Fibroblast of lung (primary cell): ENCODE results near the gene TANC1. TPM values are rescaled to one million over a fixed set of nuclear protein-coding genes. Genes with fewer than 3 reads are reported as not detected.

Source experiments
- DNase-seq, 2 donors: peaks; one replicate each; pipeline versions ENCODE4 v3.0.0 to v3.0.0-alpha.2; 2010; ENCODE audit warnings: low read depth in 2 of 2
- H2AFZ ChIP-seq: 2 replicates; pipeline ENCODE4 v1.5.1; 2012; ENCODE audit warnings: low read length, control low read depth, inconsistent platforms
- H3K27ac ChIP-seq: 2 replicates; pipeline ENCODE4 v1.5.1; 2011; ENCODE audit warnings: low read length, control low read depth; ENCODE audit not compliant: insufficient read depth
- H3K27me3 ChIP-seq: 2 replicates; pipeline ENCODE4 v1.5.1; 2011; ENCODE audit warnings: mild to moderate bottlenecking, low read length; ENCODE audit not compliant: control insufficient read depth, insufficient read depth
- H3K36me3 ChIP-seq: 2 replicates; pipeline ENCODE4 v1.5.1; 2011; ENCODE audit warnings: low read length; ENCODE audit not compliant: control insufficient read depth, insufficient read depth
- H3K4me1 ChIP-seq: 2 replicates; pipeline ENCODE4 v1.5.1; 2011; ENCODE audit warnings: low read length; ENCODE audit not compliant: control insufficient read depth, insufficient read depth; ENCODE audit errors: extremely low read depth
- H3K4me2 ChIP-seq: 2 replicates; pipeline ENCODE4 v1.5.1; 2011; ENCODE audit warnings: low read length, control low read depth; ENCODE audit not compliant: insufficient read depth; ENCODE audit errors: extremely low read depth
- H3K4me3 ChIP-seq, 4 experiments: fragments of 200-600 bp in 1 of 4; sonication (generic) in 1 of 4; replicated peaks in 1 of 4; 2 replicates each; pipeline ENCODE4 v1.5.1; 2011 to 2016; ENCODE audit warnings: low read length in 4 of 4, low read depth in 3 of 4, mild to moderate bottlenecking in 3 of 4, control low read depth in 2 of 4, inconsistent platforms in 1 of 4, mixed read lengths in 1 of 4; ENCODE audit not compliant: insufficient read depth in 1 of 4; ENCODE audit errors: control extremely low read depth in 1 of 4
- H3K79me2 ChIP-seq: 2 replicates; pipeline ENCODE4 v1.5.1; 2012; ENCODE audit warnings: mild to moderate bottlenecking, low read length, inconsistent platforms; ENCODE audit not compliant: control insufficient read depth, insufficient read depth
- H3K9ac ChIP-seq: 2 replicates; pipeline ENCODE4 v1.5.1; 2011; ENCODE audit warnings: mild to moderate bottlenecking, low read length, control low read depth; ENCODE audit not compliant: insufficient read depth
- H3K9me3 ChIP-seq: 2 replicates; pipeline ENCODE4 v1.5.1; 2012; ENCODE audit warnings: low read depth, low read length; ENCODE audit not compliant: control insufficient read depth, insufficient read depth
- H4K20me1 ChIP-seq: 2 replicates; pipeline ENCODE4 v1.5.1; 2011; ENCODE audit warnings: low read length; ENCODE audit not compliant: control insufficient read depth, insufficient read depth; ENCODE audit errors: extremely low read depth
- EZH2 ChIP-seq: IDR thresholded peaks from 2 replicates; pipeline ENCODE4 v1.5.1; 2012; ENCODE audit warnings: low read length, control low read depth, mild to moderate bottlenecking; ENCODE audit errors: missing control alignments
- polyA plus RNA-seq, 2 donors: library from polyadenylated mRNA; depleted of rRNA in 1 of 2; stranded (reverse) in 1 of 2; unstranded in 1 of 2; fragments of >200 nt; gene quantifications; 2 replicates each; pipeline ENCODE4 v1.2.1, GENCODE V29; 2011 to 2012; ENCODE audit warnings: missing spikeins in 1 of 2
- total RNA-seq: library from RNA; depleted of rRNA; stranded (reverse); fragments of >200 nt; gene quantifications from 2 replicates; pipeline ENCODE4 v1.2.1, GENCODE V29; 2014
- TF ChIP-seq, protein P1 (sequence below), 2 donors: IDR thresholded peaks in 1 of 2; conservative IDR thresholded peaks in 1 of 2; 1 replicate in 1 of 2; 2 replicates in 1 of 2; pipeline ENCODE4 v1.5.1; 2011 to 2012; ENCODE audit warnings: low read length in 2 of 2, control low read depth in 1 of 2, inconsistent platforms in 1 of 2, low read depth in 1 of 2, mild to moderate bottlenecking in 1 of 2

TANC1 gene
- total and polyA plus RNA-seq, 2 donors (not counting 1 experiment from before 2014, with no cell fraction given): 32.7 to 41.9 TPM

DNA sequence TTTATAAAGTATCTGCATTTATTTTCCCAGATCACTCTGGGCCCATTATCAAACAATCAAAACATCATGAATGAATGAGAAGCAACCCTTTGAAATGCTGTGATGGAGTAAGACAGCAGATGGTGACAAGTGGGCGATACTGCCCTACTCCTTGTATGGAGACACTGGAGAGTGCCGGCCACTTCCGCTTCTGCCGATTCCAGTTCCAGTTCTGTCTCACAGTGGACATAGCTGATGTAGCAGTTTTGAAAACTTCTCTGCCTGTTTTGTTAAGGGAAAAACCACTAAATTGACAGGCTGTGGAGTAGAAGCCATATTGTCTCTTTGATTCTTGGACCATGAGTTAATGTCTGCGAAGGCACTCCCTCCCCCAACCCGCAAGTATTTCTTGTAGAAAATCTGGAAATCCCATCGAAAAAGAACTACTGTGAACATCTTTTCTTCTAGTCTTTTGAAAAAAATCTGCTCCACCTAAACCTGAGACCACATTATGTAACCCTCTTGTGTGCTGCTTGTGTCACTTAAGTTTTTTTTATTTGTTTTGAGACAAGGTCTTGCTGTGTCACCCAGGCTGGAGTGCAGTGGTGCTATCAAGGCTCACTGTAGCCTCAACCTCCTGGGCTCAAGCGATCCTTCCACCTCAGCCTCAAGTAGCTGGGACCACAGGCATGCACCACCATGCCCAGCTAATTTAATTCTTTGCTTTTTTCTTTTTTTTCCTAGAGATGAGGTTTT is 133.5 kb downstream of the TANC1 start:
- H3K27me3 ChIP-seq: no peaks in the 10 kb centered on the region
- H3K4me1 ChIP-seq: peaks cover 2% of the 10 kb centered on the region
- DNase-seq: no peak
- TF ChIP-seq, protein P1, sequence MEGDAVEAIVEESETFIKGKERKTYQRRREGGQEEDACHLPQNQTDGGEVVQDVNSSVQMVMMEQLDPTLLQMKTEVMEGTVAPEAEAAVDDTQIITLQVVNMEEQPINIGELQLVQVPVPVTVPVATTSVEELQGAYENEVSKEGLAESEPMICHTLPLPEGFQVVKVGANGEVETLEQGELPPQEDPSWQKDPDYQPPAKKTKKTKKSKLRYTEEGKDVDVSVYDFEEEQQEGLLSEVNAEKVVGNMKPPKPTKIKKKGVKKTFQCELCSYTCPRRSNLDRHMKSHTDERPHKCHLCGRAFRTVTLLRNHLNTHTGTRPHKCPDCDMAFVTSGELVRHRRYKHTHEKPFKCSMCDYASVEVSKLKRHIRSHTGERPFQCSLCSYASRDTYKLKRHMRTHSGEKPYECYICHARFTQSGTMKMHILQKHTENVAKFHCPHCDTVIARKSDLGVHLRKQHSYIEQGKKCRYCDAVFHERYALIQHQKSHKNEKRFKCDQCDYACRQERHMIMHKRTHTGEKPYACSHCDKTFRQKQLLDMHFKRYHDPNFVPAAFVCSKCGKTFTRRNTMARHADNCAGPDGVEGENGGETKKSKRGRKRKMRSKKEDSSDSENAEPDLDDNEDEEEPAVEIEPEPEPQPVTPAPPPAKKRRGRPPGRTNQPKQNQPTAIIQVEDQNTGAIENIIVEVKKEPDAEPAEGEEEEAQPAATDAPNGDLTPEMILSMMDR (conservative IDR thresholded peaks at IDR 0.05 in 1 of 2, IDR thresholded peaks at IDR 0.05 in 1 of 2; ENCODE audit: low read depth in 1 of 2, low read length in 2 of 2): no peak
- TF ChIP-seq EZH2: no peak
- H3K4me3 ChIP-seq: no peak overlapping the region
- H3K36me3 ChIP-seq: no peaks in the 10 kb centered on the region
- H3K27ac ChIP-seq: no peak overlapping the region
- H3K4me2 ChIP-seq: no peak overlapping the region
- H3K79me2 ChIP-seq: no peaks in the 10 kb centered on the region
- H4K20me1 ChIP-seq: no peaks in the 10 kb centered on the region
- H3K9ac ChIP-seq: no peak overlapping the region
- H3K9me3 ChIP-seq: no peaks in the 10 kb centered on the region
- no peak overlapping the region for H2AFZ ChIP-seq

DNA sequence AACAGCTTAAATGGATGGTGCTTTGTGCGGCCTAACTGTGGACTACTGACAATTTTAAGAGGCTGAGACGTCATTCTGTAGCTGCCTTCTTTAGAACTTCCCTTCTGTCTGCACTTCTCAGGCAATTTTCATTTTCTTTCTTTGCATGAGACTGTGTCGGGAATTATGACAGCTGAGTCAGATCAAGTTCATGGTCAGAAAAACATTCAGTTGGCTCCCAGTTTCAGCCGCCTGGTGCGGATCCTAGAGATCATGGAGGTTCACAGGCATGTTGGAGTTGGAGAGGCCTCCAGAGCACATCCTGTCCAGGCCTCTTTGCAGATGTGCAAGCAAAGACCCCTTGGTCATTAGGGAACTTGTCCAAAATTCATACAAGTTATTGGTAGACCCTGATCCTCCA is 135.0 kb downstream of the TANC1 start:
- H3K4me1 ChIP-seq: peaks cover 2% of the 10 kb centered on the region
- TF ChIP-seq, protein P1 (conservative IDR thresholded peaks at IDR 0.05 in 1 of 2, IDR thresholded peaks at IDR 0.05 in 1 of 2; ENCODE audit: low read depth in 1 of 2, low read length in 2 of 2): no peak
- TF ChIP-seq EZH2: no peak
- no peak overlapping the region for H3K4me2 ChIP-seq
- H3K27ac ChIP-seq: no peak overlapping the region
- H3K36me3 ChIP-seq: no peaks in the 10 kb centered on the region
- H3K9ac ChIP-seq: no peak overlapping the region
- H4K20me1 ChIP-seq: no peaks in the 10 kb centered on the region
- H3K9me3 ChIP-seq: no peaks in the 10 kb centered on the region
- no peaks in the 10 kb centered on the region for H3K79me2 ChIP-seq
- DNase-seq: peak in 1 of 2 donors; percentile 61
- H3K27me3 ChIP-seq: no peaks in the 10 kb centered on the region
- no peak overlapping the region for H2AFZ ChIP-seq
- H3K4me3 ChIP-seq: no peak overlapping the region

DNA sequence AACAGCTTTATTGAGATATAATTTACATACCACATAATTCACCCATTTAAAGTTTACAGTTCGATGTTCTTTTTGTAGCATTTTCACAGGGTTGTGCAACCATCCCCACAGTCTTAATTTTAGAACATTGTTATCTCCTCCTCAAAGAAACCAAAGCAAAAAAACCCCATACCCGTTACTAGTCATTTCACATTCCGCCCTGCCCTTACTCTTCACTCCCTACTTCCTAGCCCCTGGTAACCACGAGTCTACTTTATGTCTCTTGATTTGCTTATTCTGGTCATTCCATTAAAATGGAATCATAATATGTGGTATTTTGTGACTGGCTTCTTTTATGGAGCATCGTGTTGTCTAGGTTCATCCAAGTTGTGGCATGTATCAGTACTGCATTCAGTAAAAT is 137.7 kb downstream of the TANC1 start:
- no peaks in the 10 kb centered on the region for H3K79me2 ChIP-seq
- H2AFZ ChIP-seq: no peak overlapping the region
- no peaks in the 10 kb centered on the region for H4K20me1 ChIP-seq
- no peak overlapping the region for H3K4me3 ChIP-seq
- TF ChIP-seq, protein P1 (conservative IDR thresholded peaks at IDR 0.05 in 1 of 2, IDR thresholded peaks at IDR 0.05 in 1 of 2; ENCODE audit: low read depth in 1 of 2, low read length in 2 of 2): no peak
- no peak for TF ChIP-seq EZH2
- no peaks in the 10 kb centered on the region for H3K27me3 ChIP-seq
- H3K4me1 ChIP-seq: no peaks in the 10 kb centered on the region
- peak; percentile 73 to 81 for DNase-seq
- no peaks in the 10 kb centered on the region for H3K36me3 ChIP-seq
- H3K9me3 ChIP-seq: no peaks in the 10 kb centered on the region
- H3K9ac ChIP-seq: no peak overlapping the region
- H3K4me2 ChIP-seq: no peak overlapping the region
- H3K27ac ChIP-seq: no peak overlapping the region
